Measurements from ENCODE around the gene ARR3. TPM values are rescaled to one million over a fixed set of nuclear protein-coding genes. Genes with fewer than 3 reads are reported as not detected.
A peak's percentile ranks its signal among the peaks of the same experiment; 100 is the strongest.
"Not testable (repeated sequence)": the region's sequence is repeated elsewhere in the genome, so short reads cannot be mapped to it uniquely, and the experiment has no call there.

The ARR3 gene
- total RNA-seq, 1 experiment from 2014 or later: not detected

GRCh38 chrX:70301716-70302115 is 33.6 kb downstream of the ARR3 start:
- Mint-ChIP-seq H3K4me3 (no peak overlapping the region), H3K27ac (no peak overlapping the region), H3K9me3 (no peaks in the 10 kb centered on the region), H3K36me3 (peaks cover 53% of the 10 kb centered on the region), H3K4me1 (no peaks in the 10 kb centered on the region), H3K27me3 (ENCODE audit: low read depth) (no peaks in the 10 kb centered on the region)
- ChIA-PET CTCF (no interaction called here), POLR2A (no interaction called here)
- DNase-seq (ENCODE audit: low spot score) (no peak), ATAC-seq (no peak)
- TF ChIP-seq ZNF263 (CRISPR knock-in tag; IDR thresholded peaks at IDR 0.05; ENCODE audit: low read depth) (no peak), AFF4 (CRISPR knock-in tag; IDR thresholded peaks at IDR 0.05; ENCODE audit: borderline replicate concordance) (no peak), JUN (CRISPR knock-in tag; IDR thresholded peaks at IDR 0.05) (no peak), ZNF281 (CRISPR knock-in tag; IDR thresholded peaks at IDR 0.05) (no peak), OVOL2 (CRISPR knock-in tag; IDR thresholded peaks at IDR 0.05; ENCODE audit: borderline replicate concordance) (no peak), PREB (CRISPR knock-in tag; IDR thresholded peaks at IDR 0.05; ENCODE audit: borderline replicate concordance) (no peak), EMX1 (CRISPR knock-in tag; IDR thresholded peaks at IDR 0.05) (no peak), ZNF121 (CRISPR knock-in tag; IDR thresholded peaks at IDR 0.05) (no peak)

DNA sequence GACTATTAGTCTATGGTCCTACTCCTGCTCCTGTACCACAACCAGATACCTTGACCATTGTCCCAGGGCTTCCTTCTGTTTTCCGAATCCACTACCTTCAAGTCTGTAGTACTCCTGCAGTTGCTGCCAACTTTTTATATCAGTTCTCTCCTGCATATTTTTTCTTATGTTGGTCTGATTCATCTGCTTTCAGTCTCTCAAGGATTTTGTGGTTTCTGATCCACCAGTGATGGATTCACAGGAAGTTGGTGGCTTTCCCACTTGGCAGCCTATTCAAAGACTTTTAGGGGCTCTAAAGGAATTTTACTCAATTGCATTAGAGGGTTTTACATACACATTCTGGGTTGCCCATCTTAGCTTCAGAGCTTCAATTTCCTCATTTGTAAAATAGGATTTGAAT is 45.4 kb downstream of the ARR3 start:
- Mint-ChIP-seq H3K4me1 (0 out of 2 replicates have a peak, but pooled peaks cover 3% of the 10 kb centered on the region), H3K27ac (no peak overlapping the region), H3K36me3 (peaks cover 28% of the 10 kb centered on the region), H3K9me3 (no peaks in the 10 kb centered on the region), H3K4me3 (no peak overlapping the region), H3K27me3 (ENCODE audit: low read depth) (no peaks in the 10 kb centered on the region)
- ATAC-seq (no peak), DNase-seq (ENCODE audit: low spot score) (no peak)
- ChIA-PET POLR2A (no interaction called here), CTCF (no interaction called here)
- TF ChIP-seq ZNF138 (CRISPR knock-in tag; conservative IDR thresholded peaks at IDR 0.05) (no peak), ZNF263 (CRISPR knock-in tag; IDR thresholded peaks at IDR 0.05; ENCODE audit: low read depth) (no peak), ZNF423 (CRISPR knock-in tag; IDR thresholded peaks at IDR 0.05) (no peak)

DNA sequence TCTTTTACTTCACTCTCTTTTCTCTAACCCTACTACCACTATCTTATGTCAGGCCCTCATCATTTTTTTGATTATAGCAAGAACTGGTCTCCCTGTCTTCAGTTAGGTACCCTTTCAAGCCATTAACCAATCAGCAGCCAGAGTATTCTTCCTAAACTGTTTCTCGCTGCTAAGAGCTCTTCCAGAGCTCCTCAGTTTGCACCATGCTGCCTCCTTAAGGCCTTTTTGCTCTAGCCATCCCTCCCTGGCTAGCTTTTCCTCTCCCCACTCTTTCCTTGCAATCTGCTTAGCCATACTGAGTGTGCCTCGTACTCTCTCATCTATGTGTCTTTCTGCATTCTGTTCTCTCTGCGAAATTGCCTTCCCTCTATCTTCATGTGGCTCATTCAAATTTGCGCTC is 54.6 kb downstream of the ARR3 start:
- H3K36me3 Mint-ChIP-seq: peaks cover 4% of the 10 kb centered on the region; the same call in 1 of the 2 replicates
- H3K4me3 Mint-ChIP-seq: no peak overlapping the region
- POLR2A ChIA-PET: no interaction called here
- no peaks in the 10 kb centered on the region for H3K4me1 Mint-ChIP-seq
- no peak overlapping the region; the same call in 1 of the 2 replicates for H3K27ac Mint-ChIP-seq
- CTCF ChIA-PET: no interaction called here
- H3K27me3 Mint-ChIP-seq (ENCODE audit: low read depth): no peaks in the 10 kb centered on the region; the same call in 1 of the 2 replicates
- no peaks in the 10 kb centered on the region for H3K9me3 Mint-ChIP-seq
- TF ChIP-seq FOXP1 (CRISPR knock-in tag; IDR thresholded peaks at IDR 0.05; ENCODE audit: borderline replicate concordance): no peak
- DNase-seq (ENCODE audit: low spot score) (no peak), ATAC-seq (peak; percentile 64)

DNA sequence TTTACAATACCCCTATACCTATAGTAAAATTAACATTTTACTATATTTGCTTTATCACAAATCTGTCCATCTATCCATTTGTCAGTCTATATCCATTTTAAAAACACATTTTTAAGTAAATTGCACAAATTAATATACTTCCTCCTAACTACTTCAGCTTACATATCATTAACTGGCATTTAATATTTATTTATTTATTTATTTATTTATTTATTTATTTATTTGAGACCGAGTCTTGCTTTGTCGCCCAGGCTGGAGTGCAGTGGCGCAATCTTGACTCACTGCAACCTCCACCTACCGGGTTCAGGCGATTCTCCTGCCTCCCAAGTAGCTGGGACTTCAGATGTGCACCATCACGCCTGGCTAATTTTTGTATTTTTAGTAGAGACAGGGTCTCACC is 55.5 kb downstream of the ARR3 start:
- H3K9me3 Mint-ChIP-seq; H3K27ac Mint-ChIP-seq; CTCF ChIA-PET; H3K4me1 Mint-ChIP-seq; DNase-seq (ENCODE audit: low spot score); H3K36me3 Mint-ChIP-seq; H3K27me3 Mint-ChIP-seq (ENCODE audit: low read depth); H3K4me3 Mint-ChIP-seq; POLR2A ChIA-PET; ATAC-seq: not testable (repeated sequence)

All from WTC11 (cell line).